IPS-20b (cell line): ENCODE results near the gene TSR3.

ENCODE experiments used
- H3K27ac ChIP-seq: one replicate; pipeline ENCODE4 v1.5.1; 2013; ENCODE audit warnings: low read length
- H3K27me3 ChIP-seq: 2 replicates; pipeline ENCODE4 v1.6.1; 2013; ENCODE audit warnings: mild to moderate bottlenecking, low read length, inconsistent platforms; ENCODE audit not compliant: insufficient read depth
- H3K36me3 ChIP-seq: 2 replicates; pipeline ENCODE4 v1.6.1; 2013; ENCODE audit warnings: low read depth, mild to moderate bottlenecking, inconsistent platforms, low read length, moderate library complexity; ENCODE audit not compliant: insufficient read depth
- H3K4me1 ChIP-seq: 2 replicates; pipeline ENCODE4 v1.6.1; 2013; ENCODE audit warnings: mild to moderate bottlenecking, control low read depth, inconsistent platforms, low read length, moderate library complexity; ENCODE audit not compliant: insufficient read depth
- H3K4me3 ChIP-seq: 2 replicates; pipeline ENCODE4 v1.5.1; 2013; ENCODE audit warnings: mild to moderate bottlenecking, low read length, inconsistent platforms
- H3K9ac ChIP-seq: 2 replicates; pipeline ENCODE4 v1.6.1; 2013; ENCODE audit warnings: low read depth, mild to moderate bottlenecking, inconsistent platforms, low read length, moderate library complexity
- H3K9me3 ChIP-seq: 2 replicates; pipeline ENCODE4 v1.6.1; 2013; ENCODE audit warnings: mild to moderate bottlenecking, low read depth, low read length, inconsistent platforms; ENCODE audit not compliant: insufficient read depth

The TSR3 gene

GRCh38 chr16:1341495-1342420, 9.9 kb downstream of the TSR3 start:
- H3K4me3 ChIP-seq = no peak overlapping the region
- H3K36me3 ChIP-seq = no peaks in the 10 kb centered on the region
- no peak overlapping the region for H3K27ac ChIP-seq
- H3K9ac ChIP-seq = no peak overlapping the region
- H3K27me3 ChIP-seq = peaks cover 35% of the 10 kb centered on the region
- H3K4me1 ChIP-seq = no peaks in the 10 kb centered on the region
- no peaks in the 10 kb centered on the region for H3K9me3 ChIP-seq

GRCh38 chr16:1340730-1341494, 10.8 kb downstream of the TSR3 start:
- Histone ChIP-seq H3K9ac (no peak overlapping the region), H3K36me3 (no peaks in the 10 kb centered on the region), H3K9me3 (no peaks in the 10 kb centered on the region), H3K27ac (no peak overlapping the region), H3K27me3 (peaks cover 43% of the 10 kb centered on the region), H3K4me3 (no peak overlapping the region), H3K4me1 (no peaks in the 10 kb centered on the region)

GRCh38 chr16:1338855-1339675, 12.6 kb downstream of the TSR3 start:
- Histone ChIP-seq H3K27me3 (peaks cover 55% of the 10 kb centered on the region), H3K4me1 (no peaks in the 10 kb centered on the region; the same call in 1 of the 2 replicates), H3K27ac (no peak overlapping the region), H3K4me3 (no peak overlapping the region), H3K9ac (no peak overlapping the region), H3K36me3 (no peaks in the 10 kb centered on the region), H3K9me3 (no peaks in the 10 kb centered on the region)

- Histone ChIP-seq H3K36me3 (no peaks in the 10 kb centered on the region), H3K9ac (no peak overlapping the region), H3K9me3 (no peaks in the 10 kb centered on the region), H3K4me1 (no peaks in the 10 kb centered on the region; the same call in 1 of the 2 replicates), H3K4me3 (no peak overlapping the region), H3K27me3 (peaks cover 57% of the 10 kb centered on the region), H3K27ac (no peak overlapping the region)
These were observed 13.5 kb downstream of the TSR3 start for GRCh38 chr16:1338119-1338730.

- Histone ChIP-seq H3K4me1 (no peaks in the 10 kb centered on the region; the same call in 1 of the 2 replicates), H3K27ac (no peak overlapping the region), H3K9me3 (no peaks in the 10 kb centered on the region), H3K36me3 (no peaks in the 10 kb centered on the region), H3K4me3 (no peak overlapping the region), H3K27me3 (peaks cover 63% of the 10 kb centered on the region), H3K9ac (no peak overlapping the region)
These were observed 14.2 kb downstream of the TSR3 start for GRCh38 chr16:1337486-1337885.

GRCh38 chr16:1336619-1337018, 15.1 kb downstream of the TSR3 start:
- no peak overlapping the region for H3K4me3 ChIP-seq
- H3K4me1 ChIP-seq = peaks cover 5% of the 10 kb centered on the region; the same call in 1 of the 2 replicates
- no peak overlapping the region for H3K27ac ChIP-seq
- H3K36me3 ChIP-seq = no peaks in the 10 kb centered on the region
- H3K9me3 ChIP-seq = no peaks in the 10 kb centered on the region
- H3K27me3 ChIP-seq = peaks cover 63% of the 10 kb centered on the region
- no peak overlapping the region for H3K9ac ChIP-seq

GRCh38 chr16:1335996-1336395, 15.7 kb downstream of the TSR3 start:
- no peaks in the 10 kb centered on the region for H3K36me3 ChIP-seq
- H3K9me3 ChIP-seq = no peaks in the 10 kb centered on the region
- peaks cover 5% of the 10 kb centered on the region; the same call in 1 of the 2 replicates for H3K4me1 ChIP-seq
- H3K9ac ChIP-seq = no peak overlapping the region
- H3K27ac ChIP-seq = no peak overlapping the region
- peaks cover 64% of the 10 kb centered on the region for H3K27me3 ChIP-seq
- no peak overlapping the region for H3K4me3 ChIP-seq

- no peaks in the 10 kb centered on the region for H3K36me3 ChIP-seq
- peaks cover 64% of the 10 kb centered on the region for H3K27me3 ChIP-seq
- no peak overlapping the region for H3K27ac ChIP-seq
- H3K9ac ChIP-seq = no peak overlapping the region
- peaks cover 5% of the 10 kb centered on the region; the same call in 1 of the 2 replicates for H3K4me1 ChIP-seq
- 0 out of 2 replicates have a peak, but pooled peaks cover under 1% of the 10 kb centered on the region for H3K9me3 ChIP-seq
- H3K4me3 ChIP-seq = no peak overlapping the region
These were observed 16.3 kb downstream of the TSR3 start for GRCh38 chr16:1335211-1335971.

GRCh38 chr16:1334739-1335138, 16.9 kb downstream of the TSR3 start:
- Histone ChIP-seq H3K9ac (no peak overlapping the region), H3K9me3 (peaks cover 6% of the 10 kb centered on the region; the same call in 1 of the 2 replicates), H3K36me3 (no peaks in the 10 kb centered on the region), H3K27ac (no peak overlapping the region), H3K4me3 (peak overlapping the region; percentile 26; the same call in 1 of the 2 replicates), H3K27me3 (peaks cover 64% of the 10 kb centered on the region), H3K4me1 (peaks cover 5% of the 10 kb centered on the region; the same call in 1 of the 2 replicates)

- H3K9me3 ChIP-seq = peaks cover 6% of the 10 kb centered on the region; the same call in 1 of the 2 replicates
- H3K4me1 ChIP-seq = peaks cover 5% of the 10 kb centered on the region; the same call in 1 of the 2 replicates
- H3K27me3 ChIP-seq = peaks cover 64% of the 10 kb centered on the region
- peak overlapping the region; percentile 45; the same call in 1 of the 2 replicates for H3K4me3 ChIP-seq
- no peak overlapping the region for H3K27ac ChIP-seq
- no peaks in the 10 kb centered on the region for H3K36me3 ChIP-seq
- H3K9ac ChIP-seq = no peak overlapping the region
These were observed 17.6 kb downstream of the TSR3 start for GRCh38 chr16:1333854-1334700.
